NCI-H446 (cell line): ENCODE data around the gene CRYL1.

Experiments used
- DNase-seq, 2 experiments: peaks; one replicate each; lab custom pipeline; 2025; lab: John Stamatoyannopoulos, UW

CRYL1 gene

DNA sequence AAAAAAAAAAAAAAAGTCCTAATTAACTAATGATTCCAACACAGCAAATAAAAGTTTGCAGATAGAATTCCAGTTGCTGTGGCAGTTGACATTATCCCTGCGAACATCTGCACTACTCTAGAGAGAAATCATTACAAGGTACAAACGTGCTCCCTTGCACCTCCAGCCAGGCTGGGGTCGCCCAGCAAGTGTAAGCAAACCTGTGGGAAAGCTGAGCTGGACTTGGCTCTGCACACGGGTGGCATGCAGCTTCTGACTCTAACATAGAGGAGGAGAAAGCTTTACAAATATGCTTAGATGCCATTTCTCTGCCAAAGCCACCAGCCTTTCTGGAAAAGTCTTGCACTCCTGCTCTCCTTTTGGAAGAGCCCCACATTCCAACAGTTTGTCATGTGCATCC is 103.3 kb downstream of the CRYL1 start:
- no peak for DNase-seq

DNA sequence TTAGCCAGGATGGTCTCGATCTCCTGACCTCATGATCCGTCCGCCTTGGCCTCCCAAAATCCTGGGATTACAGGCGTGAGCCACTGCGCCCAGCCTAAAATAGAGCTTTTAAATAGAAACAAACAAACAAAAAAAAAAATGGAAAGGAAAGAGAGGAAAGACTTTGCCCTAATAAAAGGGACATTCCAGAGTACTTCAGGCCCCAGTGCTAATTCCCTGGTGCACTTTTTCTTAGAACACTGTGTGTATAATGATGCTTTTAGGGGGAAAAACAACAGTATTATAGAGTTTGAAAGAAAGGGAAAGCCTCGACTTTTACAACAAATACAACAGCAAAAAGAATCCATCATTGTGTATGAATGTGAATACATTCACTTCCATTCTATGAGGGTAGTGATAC is 104.7 kb downstream of the CRYL1 start:
- no peak for DNase-seq

DNA sequence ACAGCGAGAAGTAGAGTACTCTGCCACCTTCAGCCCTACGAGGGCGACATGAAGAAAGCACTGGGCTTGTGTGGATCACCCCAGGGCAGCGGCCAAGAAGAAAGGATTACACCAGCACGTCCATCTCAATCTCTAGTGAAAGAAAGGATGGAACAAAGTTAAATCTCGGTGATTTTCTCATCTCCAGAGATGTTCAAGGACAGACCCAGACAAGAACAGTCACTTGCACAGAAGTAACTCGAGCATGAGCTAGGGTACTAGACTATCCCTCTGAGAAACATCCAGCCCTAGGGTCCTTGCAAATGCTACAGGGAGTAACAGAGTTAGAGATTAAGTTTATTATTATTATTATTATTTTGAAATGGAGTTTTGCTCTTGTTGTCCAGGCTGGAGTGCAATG is 106.7 kb downstream of the CRYL1 start:
- no peak for DNase-seq

DNA sequence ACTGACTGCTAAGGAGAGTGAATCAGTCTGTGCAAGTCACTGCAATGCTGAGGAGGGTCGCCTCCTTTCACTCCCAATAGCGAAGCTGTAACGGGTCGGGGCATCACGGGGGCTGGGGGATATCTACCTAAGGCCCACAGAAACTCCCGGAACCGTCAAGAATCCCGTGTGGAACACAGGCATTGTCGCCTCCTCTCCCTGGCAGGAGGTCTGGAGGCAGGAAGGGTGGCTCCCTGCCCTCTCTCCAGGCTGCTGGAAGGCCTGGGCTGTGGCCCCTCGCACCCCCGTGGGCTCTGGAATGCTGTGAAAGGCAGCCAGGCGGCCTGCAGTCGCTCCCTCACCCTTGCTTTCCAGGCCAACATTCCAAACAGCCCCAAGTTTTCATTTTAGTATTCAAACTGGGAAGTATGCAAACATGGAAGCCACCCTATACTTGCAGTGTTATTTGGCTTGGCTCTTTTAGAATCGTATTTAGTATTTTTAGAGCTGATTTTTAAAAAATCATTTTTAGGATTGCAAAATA is 109.4 kb downstream of the CRYL1 start:
- DNase-seq = no peak

DNA sequence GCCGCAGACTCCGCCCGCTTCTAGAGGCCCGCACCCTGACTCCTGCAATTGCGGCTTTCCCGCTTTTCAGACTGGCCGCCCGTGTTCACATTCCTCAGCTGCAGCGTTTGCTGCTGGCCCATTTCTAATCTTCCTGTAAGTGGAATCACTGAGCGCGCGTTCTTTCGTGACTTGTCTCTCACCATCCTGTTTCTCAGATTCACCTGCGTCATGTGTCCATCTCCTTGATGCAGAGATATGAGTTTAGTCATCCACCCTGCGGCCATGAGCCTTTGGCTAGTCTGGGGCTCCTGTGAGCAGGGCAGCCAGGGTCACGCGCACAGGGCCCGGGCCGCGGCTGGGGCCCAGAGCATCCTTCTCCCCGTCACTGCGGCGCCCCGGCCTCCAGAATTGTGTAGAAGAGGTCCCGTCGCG is 110.0 kb downstream of the CRYL1 start:
- DNase-seq = no peak

DNA sequence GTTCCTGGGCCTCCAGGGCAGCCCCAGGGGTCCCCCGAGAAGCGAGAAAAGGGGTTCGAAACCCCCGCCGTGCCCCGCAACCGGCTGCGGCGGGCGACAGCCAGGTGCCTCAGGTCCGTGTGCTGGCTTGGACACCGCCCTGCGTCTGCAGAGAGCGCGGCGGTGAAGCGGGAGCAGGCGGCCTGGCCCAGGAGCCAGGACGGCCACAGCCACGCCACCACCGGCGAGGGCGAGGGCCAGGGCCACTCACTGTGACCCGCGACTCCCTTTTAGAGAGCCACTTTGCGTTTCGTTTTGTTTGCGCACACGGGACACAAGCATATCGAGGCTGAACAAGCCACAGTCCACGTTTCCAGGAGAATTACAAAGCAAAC is 110.4 kb downstream of the CRYL1 start:
- no peak for DNase-seq

DNA sequence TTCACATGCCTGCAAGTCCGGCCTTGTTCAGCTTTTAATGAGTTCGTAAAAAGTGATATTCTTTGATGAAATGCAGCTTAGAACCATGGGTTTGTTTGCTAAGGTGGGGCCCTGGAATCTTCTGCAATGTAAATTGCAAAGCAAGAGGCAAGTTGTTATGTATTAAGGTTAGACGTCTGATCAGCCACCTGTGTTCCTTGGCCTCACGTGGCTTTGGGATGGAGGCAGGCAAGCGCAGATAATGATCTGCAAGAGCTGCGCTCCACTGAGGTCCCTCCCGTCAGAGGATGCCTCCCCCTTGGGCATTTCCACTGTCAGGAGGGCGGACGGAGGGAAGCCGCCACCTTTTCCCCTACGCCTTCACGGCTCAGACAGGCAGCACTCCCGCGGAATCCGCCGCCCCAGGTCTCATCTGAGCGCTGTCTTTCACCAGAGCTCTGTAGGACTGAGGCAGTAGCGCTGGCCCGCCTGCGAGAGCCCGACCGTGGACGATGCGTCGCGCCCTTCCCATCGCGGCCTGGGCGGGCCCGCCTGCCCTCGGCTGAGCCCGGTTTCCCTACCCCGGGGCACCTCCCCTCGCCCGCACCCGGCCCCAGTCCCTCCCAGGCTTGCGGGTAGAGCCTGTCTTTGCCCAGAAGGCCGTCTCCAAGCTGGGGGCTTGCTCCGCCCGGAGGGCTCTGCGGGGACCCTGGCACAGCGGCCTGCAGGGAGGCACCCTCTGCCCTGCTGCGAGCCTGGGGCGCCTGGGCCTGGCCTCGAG is 110.9 kb downstream of the CRYL1 start:
- DNase-seq = no peak

DNA sequence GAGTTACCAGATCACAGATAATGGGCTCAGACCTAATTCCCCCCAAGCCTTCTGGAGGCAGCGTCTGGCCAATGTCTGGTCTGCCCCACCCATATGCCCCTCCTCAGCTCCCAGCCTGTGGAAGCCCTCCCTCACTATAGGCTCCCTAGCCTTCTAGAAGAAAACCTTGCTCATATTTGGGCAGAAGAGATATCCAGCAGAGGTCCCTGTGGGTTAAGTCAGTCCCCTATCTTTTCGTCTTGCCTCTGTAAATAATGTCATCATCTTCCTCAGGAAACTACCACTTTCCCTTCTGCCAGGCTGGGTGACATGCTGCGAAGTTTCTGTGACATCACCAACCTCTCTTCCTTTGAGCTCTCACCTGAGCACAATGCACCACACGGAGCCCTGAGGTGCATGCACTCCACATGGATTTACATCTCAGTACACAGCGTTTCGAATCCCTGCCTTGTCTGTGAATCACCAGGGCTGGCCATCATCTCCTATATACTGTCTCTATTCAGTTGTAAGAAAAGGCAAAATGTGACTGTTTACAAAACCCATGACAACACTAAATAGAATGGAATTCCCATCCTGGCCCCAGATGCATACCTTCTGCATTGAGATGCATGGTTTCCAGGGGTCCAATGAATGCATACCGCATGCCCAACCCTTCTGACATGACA is 112.8 kb downstream of the CRYL1 start:
- DNase-seq = no peak

DNA sequence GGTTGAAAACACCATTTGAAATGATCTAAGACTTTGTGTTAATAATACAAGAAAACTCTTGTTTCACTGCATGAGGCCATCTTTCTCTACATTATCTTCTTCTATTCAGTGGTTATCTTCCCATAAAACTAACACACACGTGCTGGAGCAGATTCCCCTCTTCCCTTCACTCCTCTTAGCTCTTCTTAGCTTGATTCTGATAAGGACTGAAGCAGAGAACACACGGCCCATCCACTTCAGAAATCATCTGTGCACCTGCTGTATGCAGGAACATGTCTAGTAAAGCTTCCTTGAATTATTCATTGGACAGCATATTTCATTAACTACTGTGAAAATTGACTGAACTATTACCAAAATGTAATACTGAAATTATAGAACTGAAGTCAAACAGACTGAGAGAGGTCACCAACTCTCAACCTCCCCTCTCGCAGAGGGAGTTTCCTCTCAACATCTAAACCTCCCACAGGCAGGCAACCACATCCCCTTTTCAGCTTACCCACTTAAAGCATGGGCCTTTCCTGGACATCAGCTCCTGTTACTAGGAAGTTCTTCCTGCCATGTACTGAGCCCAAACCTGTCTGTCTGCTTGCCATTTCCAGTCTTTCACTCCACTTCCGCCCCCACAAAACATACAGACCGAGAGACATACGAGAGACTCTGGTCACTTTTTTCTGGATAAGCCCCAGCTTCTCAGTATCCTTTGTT is 113.9 kb downstream of the CRYL1 start:
- no peak for DNase-seq

DNA sequence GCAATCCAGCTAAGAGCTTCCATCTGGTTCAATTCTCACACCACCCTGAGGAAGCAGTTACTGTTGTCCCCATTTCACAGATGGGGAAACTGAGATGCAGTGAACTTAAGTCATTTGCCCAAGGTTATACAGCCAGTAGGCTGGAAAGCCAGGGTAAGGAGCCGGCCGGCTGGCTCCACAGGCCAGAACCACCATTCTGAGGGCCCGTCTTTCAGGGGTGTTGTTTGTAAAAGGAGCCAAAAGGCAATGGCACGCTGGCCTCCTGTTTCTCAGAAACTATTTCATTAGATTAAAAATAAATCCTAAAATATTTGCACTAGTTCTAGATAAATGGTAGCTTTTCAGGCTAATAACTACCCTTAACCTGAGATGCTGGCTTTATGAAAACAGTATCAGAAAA is 114.9 kb downstream of the CRYL1 start:
- no peak for DNase-seq

DNA sequence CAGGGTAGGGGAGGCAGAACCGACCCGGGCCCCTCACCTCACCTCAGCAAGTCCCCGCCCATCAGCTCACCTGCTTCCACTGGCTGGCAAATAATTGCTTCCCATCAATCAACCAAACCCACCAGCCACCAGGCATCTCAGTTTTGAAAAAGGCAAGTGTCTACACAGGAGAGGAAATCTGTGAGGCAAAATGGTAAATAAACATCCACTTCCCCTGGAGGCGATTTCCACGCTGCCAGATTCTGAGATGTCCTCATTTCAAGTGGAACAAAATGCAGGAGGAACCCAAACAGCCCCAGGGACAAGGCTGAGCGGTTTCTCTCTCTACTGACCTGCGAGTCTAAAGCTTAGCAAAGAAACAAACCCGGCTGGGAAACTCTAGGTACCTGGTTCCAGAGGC is 117.5 kb downstream of the CRYL1 start:
- no peak for DNase-seq

DNA sequence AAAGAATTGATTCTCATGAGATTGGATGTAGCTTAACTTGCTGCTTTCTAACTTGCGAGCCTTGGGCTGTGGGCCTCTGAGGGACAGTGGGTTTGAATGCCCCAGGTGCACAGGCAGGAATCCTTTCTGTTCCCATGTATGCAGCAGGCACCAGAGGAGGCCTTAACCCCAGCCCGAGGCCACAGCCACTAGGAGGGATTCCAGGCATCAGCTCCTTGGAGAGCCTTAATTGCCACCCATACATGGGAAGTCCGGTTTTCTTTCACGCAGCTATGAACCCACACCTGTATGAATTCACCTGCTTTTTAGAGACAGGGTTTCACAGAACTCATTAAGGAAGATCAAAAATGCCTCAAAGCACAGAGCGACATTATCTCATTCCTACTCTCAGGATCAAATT is 117.9 kb downstream of the CRYL1 start:
- DNase-seq = no peak

DNA sequence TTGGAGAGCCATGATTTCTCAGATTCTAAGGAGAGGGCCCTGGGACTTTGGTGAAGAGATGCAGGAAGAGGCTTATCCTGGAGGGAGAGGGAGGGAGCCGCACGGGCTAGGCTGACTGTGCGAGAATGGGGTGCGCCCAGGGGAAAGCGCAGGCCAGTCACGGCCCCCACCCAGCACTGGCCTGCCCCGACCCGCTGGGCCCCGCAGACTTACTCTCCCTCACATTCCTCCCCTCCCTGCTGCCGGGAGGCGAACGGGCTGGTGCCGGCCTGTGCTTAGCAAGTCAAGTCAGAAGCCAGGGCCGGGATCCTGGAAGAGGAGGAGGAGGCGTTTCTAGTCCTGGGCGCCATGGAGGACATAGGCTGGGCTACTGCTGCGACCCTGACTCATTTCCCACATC is 120.0 kb downstream of the CRYL1 start:
- DNase-seq = no peak

DNA sequence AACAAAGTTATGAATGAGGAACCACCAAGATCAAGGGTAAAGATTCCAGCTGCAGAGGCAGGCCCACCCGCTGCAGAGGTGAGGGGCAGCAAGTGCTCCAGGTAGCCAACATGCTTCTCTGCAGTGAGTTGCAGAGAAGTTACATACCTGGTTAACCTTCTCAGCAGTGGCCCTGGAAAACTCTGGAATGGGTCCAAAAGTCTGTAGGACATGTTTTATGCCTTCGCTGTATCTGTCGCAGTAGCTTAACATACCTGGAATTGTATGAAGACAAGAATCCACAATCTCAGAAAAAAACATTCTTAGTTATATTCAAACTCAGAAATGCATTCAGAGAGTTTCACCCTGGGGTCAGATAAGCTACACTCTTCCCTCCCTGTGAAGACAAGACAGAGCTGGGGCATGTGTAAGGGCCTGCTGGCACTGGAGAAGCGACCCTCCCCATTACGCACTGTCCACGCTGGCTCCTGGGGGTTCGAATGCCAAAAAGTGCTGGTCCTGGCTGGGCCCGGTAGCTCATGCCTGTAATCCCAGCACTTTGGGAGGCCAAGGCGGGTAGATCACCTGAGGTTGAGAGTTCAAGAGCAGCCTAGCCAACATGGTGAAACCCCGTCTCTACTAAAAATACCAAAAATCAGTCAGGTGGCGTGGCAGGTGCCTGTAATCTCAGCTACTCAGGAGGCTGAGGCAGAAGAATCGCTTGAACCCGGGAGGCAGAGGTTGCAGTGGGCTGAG is 121.0 kb downstream of the CRYL1 start:
- no peak for DNase-seq

DNA sequence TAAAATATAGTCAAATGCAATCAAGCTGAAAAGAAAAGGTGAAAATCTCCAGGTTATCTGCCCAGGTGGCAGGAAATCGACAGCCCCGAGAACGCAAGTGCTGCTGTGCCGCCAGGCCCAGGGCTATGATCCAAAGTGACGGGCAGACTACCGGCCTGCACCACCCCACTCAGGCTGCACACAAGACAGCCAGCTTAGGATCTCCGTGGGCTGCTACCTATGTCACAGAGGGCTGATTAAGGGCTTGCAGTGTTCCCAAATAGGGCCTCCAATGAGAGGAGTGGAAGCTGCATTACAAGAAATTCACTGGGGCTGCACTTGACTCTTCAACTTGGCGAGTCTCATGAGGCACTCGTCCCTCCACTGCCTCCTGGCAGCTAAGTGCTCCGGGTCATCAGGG is 121.8 kb downstream of the CRYL1 start:
- no peak for DNase-seq

DNA sequence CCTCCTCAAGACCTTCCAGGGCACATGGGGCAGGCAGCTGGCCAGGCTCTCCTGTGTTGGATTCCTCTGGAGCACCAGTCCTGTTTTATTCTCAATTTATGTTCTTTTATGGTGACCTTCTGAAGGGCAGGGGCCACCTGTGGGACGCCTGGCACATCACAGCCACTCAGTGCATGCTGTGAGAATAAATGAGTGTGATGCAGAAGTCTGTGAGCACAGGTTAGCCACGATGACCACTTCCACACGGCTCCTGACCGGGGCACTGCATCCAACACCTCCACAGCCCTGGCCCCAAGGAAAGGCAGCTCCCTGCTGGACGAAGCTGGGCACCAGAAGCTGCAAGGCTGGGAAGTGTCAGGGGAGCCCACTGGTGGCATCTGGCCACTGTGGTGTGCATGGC is 122.8 kb downstream of the CRYL1 start:
- DNase-seq = no peak

DNA sequence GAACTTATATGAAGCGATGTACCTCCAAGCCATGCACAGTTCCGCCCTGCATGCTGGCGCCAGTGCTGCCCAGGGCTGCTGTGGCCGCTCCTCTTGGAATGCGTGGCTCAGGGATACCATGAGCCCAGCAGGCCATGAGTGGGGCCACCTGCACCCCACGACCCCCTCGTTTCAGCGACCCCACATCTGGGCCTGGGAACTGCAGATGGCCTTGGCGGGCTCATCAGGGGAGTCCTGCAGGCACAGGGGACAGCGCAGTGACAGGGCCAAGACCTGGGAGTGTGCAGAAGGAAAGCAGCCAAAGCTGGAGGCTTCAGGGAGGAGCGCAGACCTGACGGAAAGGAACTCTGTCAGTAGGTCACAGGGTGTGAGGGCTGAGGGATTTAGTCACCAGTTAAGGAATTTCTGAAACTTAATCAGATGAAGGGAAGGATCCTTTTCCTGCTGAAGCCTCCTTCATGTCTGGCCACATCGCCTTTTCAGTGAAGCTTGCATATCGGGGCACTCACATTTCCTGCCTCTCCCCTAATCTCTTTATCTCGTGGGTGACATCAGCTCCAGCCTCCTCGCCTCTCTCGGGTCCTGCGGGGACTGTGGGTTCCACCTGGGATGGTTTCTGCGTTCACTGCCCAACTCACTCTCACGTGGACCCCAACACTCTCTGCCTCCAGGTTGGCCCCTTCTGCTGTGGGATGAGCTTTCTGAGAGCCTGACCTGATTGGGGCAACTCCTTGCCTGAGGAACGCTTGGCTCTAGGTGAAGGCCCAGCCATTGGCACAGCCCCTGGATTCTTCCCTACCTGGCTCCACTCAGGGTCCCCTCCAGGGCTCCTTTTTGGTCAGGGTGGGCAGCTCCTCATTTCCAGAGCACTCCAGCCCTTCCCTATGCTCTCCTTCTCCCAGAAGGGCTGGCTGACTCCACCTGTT is 123.5 kb downstream of the CRYL1 start:
- no peak for DNase-seq

DNA sequence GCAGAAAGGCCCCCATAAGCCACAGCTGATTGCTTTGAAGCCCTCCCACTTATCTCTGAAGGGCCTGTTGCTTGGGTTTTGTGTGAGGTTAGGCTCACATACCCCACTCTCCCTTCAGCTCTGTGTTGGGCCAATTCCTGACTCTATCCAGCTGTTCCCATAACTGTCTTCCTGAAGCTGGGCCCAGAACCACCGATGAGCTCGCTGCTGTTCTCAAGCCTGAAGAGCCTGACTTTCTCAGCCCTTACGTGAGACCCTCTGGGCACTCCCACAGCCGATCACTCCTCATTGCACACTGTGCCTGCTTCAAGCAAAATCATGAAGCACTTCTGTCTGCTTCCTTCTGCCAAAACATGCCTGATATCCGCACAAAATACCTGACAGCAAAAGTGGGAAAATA is 124.1 kb downstream of the CRYL1 start:
- no peak for DNase-seq

DNA sequence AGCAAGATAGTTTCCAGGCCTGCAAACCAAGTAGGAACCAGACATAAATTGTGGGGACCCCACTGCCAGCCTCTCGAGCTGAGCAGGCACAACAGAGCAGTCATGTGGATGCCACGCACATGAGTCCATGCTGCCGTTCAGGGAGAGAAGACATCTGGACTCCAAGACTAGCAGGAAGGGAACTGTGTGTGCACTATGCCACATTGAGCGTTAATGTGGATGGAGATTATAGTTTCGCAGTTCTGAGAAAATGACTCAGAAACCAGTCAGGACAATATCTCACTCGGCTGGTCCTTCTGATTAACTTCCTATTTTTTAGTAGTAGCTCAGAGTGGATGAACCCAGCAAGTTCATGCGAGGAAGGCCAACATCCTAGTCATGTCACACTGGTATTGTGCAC is 124.9 kb downstream of the CRYL1 start:
- DNase-seq = no peak

DNA sequence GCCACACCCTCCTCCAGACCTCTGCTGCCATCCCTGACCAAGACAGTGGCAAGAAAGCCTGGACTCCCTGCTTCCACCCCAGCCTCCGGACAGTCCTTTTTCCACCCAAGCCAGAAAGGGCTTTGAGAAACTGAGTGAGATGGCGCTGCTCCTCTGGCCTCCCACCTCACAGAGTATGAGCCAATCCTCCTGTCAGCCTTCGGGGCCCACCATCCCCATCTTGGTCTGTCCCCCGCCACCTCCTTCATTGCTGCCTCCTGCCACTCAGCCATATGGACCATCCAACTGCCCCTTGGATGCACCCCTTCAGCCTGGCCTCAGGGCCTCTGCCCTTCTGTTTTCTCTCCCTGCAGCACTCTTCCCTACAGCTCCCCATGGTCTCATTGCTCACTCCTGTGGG is 125.7 kb downstream of the CRYL1 start:
- no peak for DNase-seq

DNA sequence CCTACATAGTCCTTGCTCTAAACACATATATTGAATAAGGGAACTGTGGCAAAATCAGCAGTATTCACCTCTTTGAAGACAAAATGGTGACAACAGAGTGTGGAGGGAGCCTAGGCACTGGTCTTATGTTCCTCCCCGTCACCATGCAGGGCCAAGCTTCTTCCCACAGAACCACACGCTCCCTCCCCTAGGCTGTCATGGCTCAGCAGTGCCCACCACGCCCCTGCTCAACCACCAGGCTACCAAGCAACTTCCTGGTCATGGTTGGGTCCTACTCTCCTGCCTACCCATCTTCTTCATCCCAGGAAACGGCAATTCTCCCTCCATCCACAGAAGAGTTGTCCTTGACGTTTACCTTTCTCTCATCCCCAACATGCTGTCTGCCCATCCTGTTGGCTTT is 126.1 kb downstream of the CRYL1 start:
- DNase-seq = no peak
